Measurements from ENCODE around the gene CASQ2.

GRCh38 chr1:115702959-115703358 lies 65.6 kb downstream of the CASQ2 start:
- TF ChIP-seq CTCF (IDR thresholded peaks at IDR 0.05) (no peak), POLR2A (IDR thresholded peaks at IDR 0.05) (no peak)

Measured in uterus (tissue), 2 donors.